Neuron (in vitro differentiated cells): ENCODE measurements around the gene NXT2.
A peak's percentile ranks its signal among the peaks of the same experiment; 100 is the strongest.
"Not testable (repeated sequence)": the region's sequence is repeated elsewhere in the genome, so short reads cannot be mapped to it uniquely, and the experiment has no call there.

ENCODE experiments used
- H2AFZ ChIP-seq: one replicate; pipeline ENCODE4 v1.6.1; 2013; ENCODE audit warnings: low read depth, mild to moderate bottlenecking, inconsistent platforms, low read length, moderate library complexity
- H3K27me3 ChIP-seq: one replicate; pipeline ENCODE4 v1.6.1; 2013; ENCODE audit warnings: low read length; ENCODE audit not compliant: insufficient read depth
- H3K36me3 ChIP-seq: one replicate; pipeline ENCODE4 v1.6.1; 2013; ENCODE audit warnings: low read length; ENCODE audit not compliant: insufficient read depth
- H3K4me1 ChIP-seq: one replicate; pipeline ENCODE4 v1.6.1; 2013; ENCODE audit warnings: low read length; ENCODE audit not compliant: insufficient read depth
- H3K4me3 ChIP-seq: 2 replicates; pipeline ENCODE4 v1.5.1; 2013; ENCODE audit warnings: mild to moderate bottlenecking, low read length, moderate library complexity
- H3K9me3 ChIP-seq: one replicate; pipeline ENCODE4 v1.6.1; 2013; ENCODE audit warnings: low read length

NXT2 gene

DNA sequence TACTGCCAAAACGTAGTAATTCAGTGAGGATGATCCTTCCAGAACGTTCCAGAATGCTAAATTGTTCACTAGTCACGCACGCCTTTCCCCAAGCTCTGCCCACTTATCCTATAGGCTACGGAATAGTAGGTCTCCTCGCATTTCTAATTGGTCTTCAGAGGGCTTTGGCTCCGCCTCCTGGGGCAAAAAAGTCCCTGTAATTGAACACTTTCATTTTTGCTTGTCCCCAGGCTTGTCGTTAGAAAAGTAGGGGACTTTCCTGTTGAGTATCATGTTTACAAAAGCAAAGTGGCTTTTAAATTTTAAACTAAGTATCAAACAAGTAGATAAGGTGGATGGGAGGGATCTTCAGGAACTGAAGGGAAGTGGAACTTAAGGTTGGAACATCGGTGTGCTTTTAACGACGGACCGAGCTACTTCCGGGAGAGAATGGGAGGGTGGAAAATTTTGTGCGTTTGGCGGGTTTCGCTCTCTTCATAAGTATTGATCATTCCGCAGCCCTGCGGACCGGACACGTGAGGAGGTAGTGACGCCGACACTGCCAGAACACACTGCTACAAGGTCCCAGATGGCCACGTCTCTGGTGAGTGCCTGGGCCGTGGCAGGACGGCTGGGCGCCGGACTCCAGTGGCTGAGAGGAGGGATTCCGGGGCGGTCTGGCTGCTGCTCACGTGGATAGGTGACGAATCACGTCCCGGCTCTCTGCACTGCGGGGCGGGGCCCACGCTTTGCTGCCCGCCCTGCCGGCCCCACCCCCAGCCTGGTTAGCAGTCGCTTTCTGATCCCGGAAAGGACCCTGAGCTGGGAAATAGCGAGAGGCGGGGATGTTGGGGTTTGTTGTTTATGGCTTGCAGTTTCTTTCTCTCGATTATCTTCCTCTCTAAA, at the start of gene NXT2:
TSS of gene NXT2 (plus strand) at position 406 of the 885 bp plus-strand sequence. CDS start at position 569, 163 bp downstream.
- Histone ChIP-seq H3K4me1 (no peaks in the 10 kb centered on the region), H3K36me3 (no peaks in the 10 kb centered on the region), H3K4me3 (peak within 1 kb of the TSS; percentile 50), H3K9me3 (no peaks in the 10 kb centered on the region), H3K27me3 (no peaks in the 10 kb centered on the region), H2AFZ (peak within 1 kb of the TSS; percentile 92)

DNA sequence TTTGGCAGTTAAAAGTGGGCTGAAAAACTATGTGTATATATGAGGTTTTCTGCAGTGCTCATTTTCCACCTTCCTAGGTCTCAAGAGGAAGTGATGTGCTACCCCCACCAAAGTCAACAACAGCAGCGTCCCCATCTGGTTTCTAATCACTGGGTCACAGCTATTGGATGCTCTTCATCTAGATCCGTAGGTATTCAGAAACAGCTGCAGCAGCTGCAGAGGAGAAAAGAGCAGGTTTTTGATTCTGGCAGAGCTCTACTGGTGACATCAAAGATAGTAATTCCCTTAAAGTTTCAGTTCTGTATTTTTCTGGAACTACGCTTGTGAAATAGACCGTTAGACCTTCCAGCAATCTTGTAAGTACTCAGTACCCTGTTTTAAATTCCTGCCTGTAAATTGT, 49.0 kb upstream of the NXT2 start:
- no peak overlapping the region for H3K4me3 ChIP-seq
- H2AFZ ChIP-seq = no peak overlapping the region
- no peaks in the 10 kb centered on the region for H3K9me3 ChIP-seq
- no peaks in the 10 kb centered on the region for H3K36me3 ChIP-seq
- H3K4me1 ChIP-seq = no peaks in the 10 kb centered on the region
- H3K27me3 ChIP-seq = no peaks in the 10 kb centered on the region

DNA sequence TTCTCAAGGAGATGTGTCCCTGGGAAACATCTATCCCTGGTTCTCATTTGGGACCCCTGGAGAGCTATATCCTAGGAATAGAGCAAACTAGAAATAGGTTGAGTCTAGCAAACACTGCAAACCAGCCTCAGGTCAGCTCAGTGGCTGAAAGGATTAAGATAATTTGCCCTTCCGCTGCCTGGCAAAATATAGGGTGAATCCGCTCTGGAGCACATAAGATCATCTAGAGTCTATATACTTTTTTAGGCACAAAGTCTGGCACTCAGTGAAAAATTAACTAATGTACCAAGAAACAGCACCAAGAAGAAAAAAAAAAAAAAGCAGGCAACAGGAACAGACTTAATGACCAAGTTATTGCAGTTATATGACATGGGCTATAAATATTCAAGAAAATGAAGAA, 47.5 kb upstream of the NXT2 start:
- Histone ChIP-seq H3K27me3 (no peaks in the 10 kb centered on the region), H3K4me3 (no peak overlapping the region), H3K36me3 (no peaks in the 10 kb centered on the region), H2AFZ (no peak overlapping the region), H3K4me1 (no peaks in the 10 kb centered on the region), H3K9me3 (no peaks in the 10 kb centered on the region)

DNA sequence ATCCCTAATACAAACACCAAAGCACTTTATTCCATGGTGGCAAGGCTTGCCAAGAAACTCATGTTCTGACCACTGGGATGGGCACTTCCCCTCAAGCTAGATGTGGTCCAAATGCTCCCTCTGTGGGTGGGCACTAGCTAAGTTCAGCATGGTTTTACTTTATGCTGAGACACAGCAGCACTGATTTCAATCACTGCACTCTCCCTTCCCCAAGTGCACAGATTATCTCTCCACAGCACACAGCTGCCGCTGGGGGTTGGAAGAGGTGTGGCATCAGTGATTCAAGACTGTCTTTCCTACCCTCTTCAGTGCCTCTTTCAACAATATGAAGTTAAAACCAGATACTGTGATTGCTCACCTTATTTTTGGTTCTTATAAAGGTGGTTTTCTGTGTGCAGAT, 38.2 kb upstream of the NXT2 start:
- no peaks in the 10 kb centered on the region for H3K4me1 ChIP-seq
- peaks cover 5% of the 10 kb centered on the region for H3K27me3 ChIP-seq
- no peaks in the 10 kb centered on the region for H3K36me3 ChIP-seq
- no peak overlapping the region for H2AFZ ChIP-seq
- no peak overlapping the region for H3K4me3 ChIP-seq
- H3K9me3 ChIP-seq = no peaks in the 10 kb centered on the region

DNA sequence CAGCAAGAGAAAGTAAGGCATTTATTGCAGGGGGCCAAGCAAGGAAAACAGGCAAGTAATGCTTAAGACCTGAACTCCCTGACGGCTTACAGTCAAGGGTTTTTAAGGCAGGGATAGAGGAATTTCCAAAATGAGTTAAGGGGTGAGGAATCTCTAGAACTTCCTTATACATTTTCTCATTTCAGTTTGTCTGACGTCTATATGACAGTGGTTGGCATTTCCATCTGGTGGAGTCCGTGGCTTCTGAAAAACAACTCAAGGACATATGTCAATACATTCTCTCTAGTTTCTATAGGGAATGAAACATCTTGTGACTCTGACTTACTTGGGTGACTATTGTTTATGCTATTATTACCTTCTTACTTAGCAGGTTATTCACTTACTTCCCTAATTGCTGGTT, 35.5 kb upstream of the NXT2 start:
- H3K4me3 ChIP-seq = no peak overlapping the region
- no peaks in the 10 kb centered on the region for H3K36me3 ChIP-seq
- H3K27me3 ChIP-seq = peaks cover 5% of the 10 kb centered on the region
- H3K9me3 ChIP-seq = no peaks in the 10 kb centered on the region
- no peak overlapping the region for H2AFZ ChIP-seq
- no peaks in the 10 kb centered on the region for H3K4me1 ChIP-seq

GRCh38 chrX:109508915-109509314, 27.7 kb upstream of the NXT2 start:
- H3K36me3 ChIP-seq = no peaks in the 10 kb centered on the region
- H3K27me3 ChIP-seq = no peaks in the 10 kb centered on the region
- no peaks in the 10 kb centered on the region for H3K9me3 ChIP-seq

GRCh38 chrX:109511113-109511512, 25.5 kb upstream of the NXT2 start:
- Histone ChIP-seq H3K9me3 (no peaks in the 10 kb centered on the region), H3K27me3 (no peaks in the 10 kb centered on the region), H3K4me1 (no peaks in the 10 kb centered on the region), H3K4me3 (no peak overlapping the region), H2AFZ (no peak overlapping the region), H3K36me3 (no peaks in the 10 kb centered on the region)

More at GRCh38 chrX:109508915-109509314, 27.7 kb upstream of the NXT2 start:
- Histone ChIP-seq H2AFZ (no peak overlapping the region), H3K4me1 (no peaks in the 10 kb centered on the region), H3K4me3 (no peak overlapping the region)

DNA sequence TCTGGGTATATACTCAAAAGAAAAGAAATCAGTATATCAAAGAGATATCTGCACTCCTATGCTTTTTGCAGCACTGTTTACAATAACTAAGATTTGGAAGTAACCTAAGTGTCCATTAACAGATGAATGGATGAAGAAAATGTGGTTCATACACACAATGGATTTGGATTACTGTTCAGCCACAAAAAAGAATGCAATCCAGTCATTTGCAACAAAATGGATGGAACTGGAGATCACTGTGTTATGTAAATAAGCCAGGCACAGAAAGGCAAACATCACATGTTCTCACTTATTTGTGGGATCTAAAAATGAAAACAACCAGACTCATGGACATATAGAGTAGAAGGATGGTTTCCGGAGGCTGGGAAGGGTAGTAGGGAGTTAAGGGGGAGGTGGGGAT, 17.6 kb upstream of the NXT2 start:
- Histone ChIP-seq H2AFZ (no peak overlapping the region), H3K36me3 (no peaks in the 10 kb centered on the region), H3K4me1 (no peaks in the 10 kb centered on the region), H3K4me3 (no peak overlapping the region), H3K27me3 (no peaks in the 10 kb centered on the region), H3K9me3 (no peaks in the 10 kb centered on the region)

DNA sequence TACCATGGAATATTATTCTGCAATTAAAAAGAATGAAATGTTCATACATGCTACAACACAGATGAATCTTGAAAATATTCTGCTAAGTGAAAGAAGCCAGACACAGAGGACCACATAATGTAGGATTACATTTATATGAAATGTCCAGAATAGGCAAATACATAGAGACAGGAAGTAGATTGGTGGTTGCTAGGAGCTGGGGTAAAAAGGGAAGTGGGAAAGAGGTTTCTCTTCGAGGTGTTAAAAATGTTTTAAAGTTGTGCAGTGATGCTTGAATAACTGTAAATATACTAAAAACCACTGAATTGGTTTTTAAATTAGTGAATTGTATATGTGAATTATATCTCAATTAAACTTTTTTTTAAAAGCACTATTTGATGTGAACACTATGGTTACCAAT, 3.6 kb upstream of the NXT2 start:
- no peaks in the 10 kb centered on the region for H3K27me3 ChIP-seq
- H3K4me1 ChIP-seq = no peaks in the 10 kb centered on the region
- H2AFZ ChIP-seq = no peak overlapping the region
- H3K4me3 ChIP-seq = no peak overlapping the region
- no peaks in the 10 kb centered on the region for H3K36me3 ChIP-seq
- H3K9me3 ChIP-seq = no peaks in the 10 kb centered on the region

DNA sequence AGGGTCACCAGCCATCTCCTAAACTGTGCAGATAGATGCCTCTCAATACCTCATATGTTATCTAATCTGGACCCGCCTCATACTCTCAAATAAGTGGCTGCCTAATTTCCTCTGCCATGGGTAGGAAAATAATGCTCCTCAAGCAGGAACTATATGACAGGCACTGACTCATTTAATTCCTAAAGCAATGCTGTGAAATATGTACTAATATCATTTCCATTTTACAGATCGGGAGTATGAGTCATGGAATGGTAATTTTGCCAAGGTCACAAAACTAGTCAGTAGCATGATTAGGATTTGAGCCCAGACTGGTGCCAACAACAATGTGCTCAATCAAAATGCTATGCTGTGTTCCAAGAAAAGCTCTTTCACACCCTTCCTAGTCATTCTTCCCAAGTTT, 3.0 kb upstream of the NXT2 start:
- no peak overlapping the region for H3K4me3 ChIP-seq
- H2AFZ ChIP-seq = no peak overlapping the region
- no peaks in the 10 kb centered on the region for H3K4me1 ChIP-seq
- no peaks in the 10 kb centered on the region for H3K9me3 ChIP-seq
- no peaks in the 10 kb centered on the region for H3K27me3 ChIP-seq
- H3K36me3 ChIP-seq = no peaks in the 10 kb centered on the region

DNA sequence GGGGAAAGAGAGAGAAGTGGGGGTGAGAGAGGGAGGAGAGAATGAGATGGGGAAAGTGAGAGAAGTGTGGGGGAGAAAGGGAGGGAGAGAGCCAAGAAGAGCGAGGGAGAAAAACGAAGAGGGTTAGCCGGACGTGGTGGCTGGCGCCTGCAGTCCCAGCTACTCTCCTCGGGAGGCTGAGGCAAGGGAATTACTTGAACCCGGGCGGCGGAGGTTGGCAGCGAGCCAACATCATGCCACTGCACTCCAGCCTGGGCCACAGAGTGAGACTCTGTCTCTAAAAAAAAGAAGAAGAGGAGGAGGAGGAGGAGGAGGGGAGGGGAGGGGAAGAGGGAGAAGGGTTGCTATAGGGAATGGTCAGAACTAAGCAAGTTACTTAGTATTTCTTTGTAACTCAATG, 1.7 kb upstream of the NXT2 start:
- Histone ChIP-seq H3K9me3 (no peaks in the 10 kb centered on the region), H2AFZ (no peak overlapping the region), H3K27me3 (no peaks in the 10 kb centered on the region), H3K36me3 (no peaks in the 10 kb centered on the region), H3K4me3 (no peak overlapping the region), H3K4me1 (no peaks in the 10 kb centered on the region)

GRCh38 chrX:109535578-109535977, 1.1 kb upstream of the NXT2 start:
- Histone ChIP-seq H3K4me3 (no peak overlapping the region), H3K4me1 (no peaks in the 10 kb centered on the region), H3K9me3 (no peaks in the 10 kb centered on the region), H3K36me3 (no peaks in the 10 kb centered on the region), H3K27me3 (no peaks in the 10 kb centered on the region), H2AFZ (peak overlapping the region; percentile 92)

DNA sequence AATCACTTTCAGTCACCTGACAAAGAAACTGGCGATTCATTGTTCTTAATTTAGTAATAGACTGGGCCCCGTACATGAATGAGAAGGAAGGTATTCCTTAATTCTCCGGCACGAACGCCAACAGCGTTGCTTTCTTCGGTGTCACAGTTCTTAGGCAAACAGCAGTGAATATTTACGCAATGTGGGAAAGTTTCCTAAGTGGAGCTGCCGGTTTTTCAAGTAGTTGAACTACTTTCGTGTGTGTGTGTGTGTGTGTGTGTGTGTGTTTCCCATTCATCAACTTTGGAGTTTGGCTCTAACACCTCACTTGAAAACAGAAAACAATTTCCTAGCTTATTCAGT, 651 bp downstream of the NXT2 start:
- Histone ChIP-seq H3K4me1 (no peaks in the 10 kb centered on the region), H3K9me3 (no peaks in the 10 kb centered on the region), H2AFZ (peak overlapping the region; percentile 92), H3K27me3 (no peaks in the 10 kb centered on the region), H3K36me3 (no peaks in the 10 kb centered on the region), H3K4me3 (peak overlapping the region; percentile 50)

DNA sequence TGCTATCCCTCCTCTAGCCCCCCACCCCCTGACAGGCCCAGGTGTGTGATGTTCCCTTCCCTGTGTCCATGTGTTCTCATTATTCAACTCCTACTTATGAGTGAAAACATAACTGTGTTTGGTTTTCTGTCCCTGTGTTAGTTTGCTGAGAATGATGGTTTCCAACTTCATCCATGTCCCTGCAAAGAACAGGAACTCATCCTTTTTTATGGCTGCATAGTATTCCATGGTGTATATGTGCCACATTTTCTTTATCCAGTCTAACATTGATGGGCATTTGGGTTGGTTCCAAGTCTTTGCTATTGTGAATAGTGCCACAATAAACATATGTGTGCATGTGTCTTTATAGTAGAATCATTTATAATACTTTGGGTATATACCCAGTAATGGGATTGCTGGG, 2.4 kb downstream of the NXT2 start:
- not testable (repeated sequence) for H3K9me3 ChIP-seq, H3K36me3 ChIP-seq, H3K4me1 ChIP-seq, H2AFZ ChIP-seq, H3K4me3 ChIP-seq, H3K27me3 ChIP-seq
